ENCODE results near the gene AMT.

The AMT gene

GRCh38 chr3:49388289-49388820 lies 33.9 kb downstream of the AMT start:
- TF ChIP-seq CTCF (IDR thresholded peaks at IDR 0.05) = no peak
- Histone ChIP-seq H3K4me3 (no peak overlapping the region), H3K27ac (no peak overlapping the region)
- no peak for DNase-seq (ENCODE audit: low spot score)

GRCh38 chr3:49387721-49388120 lies 34.6 kb downstream of the AMT start:
- no peak for TF ChIP-seq CTCF (IDR thresholded peaks at IDR 0.05)
- DNase-seq (ENCODE audit: low spot score) = no peak
- H3K4me3 ChIP-seq = no peak overlapping the region
- no peak overlapping the region for H3K27ac ChIP-seq

- peak overlapping the region in 1 of 2 donors; percentile 54 for H3K27ac ChIP-seq
These were observed 36.1 kb downstream of the AMT start for GRCh38 chr3:49386056-49386756.

GRCh38 chr3:49385617-49386016 lies 36.7 kb downstream of the AMT start:
- H3K4me3 ChIP-seq = no peak overlapping the region
- no peak for TF ChIP-seq CTCF (IDR thresholded peaks at IDR 0.05)
- no peak overlapping the region for H3K27ac ChIP-seq
- no peak for DNase-seq (ENCODE audit: low spot score)

More at GRCh38 chr3:49386056-49386756, 36.1 kb downstream of the AMT start:
- no peak for DNase-seq (ENCODE audit: low spot score)
- H3K4me3 ChIP-seq = peak overlapping the region; percentile 12
- TF ChIP-seq CTCF (IDR thresholded peaks at IDR 0.05) = no peak

GRCh38 chr3:49383387-49383786 lies 38.9 kb downstream of the AMT start:
- Histone ChIP-seq H3K4me3 (no peak overlapping the region), H3K27ac (no peak overlapping the region)
- DNase-seq (ENCODE audit: low spot score) = no peak
- TF ChIP-seq CTCF (IDR thresholded peaks at IDR 0.05) = no peak

GRCh38 chr3:49378249-49378895 lies 43.9 kb downstream of the AMT start:
- DNase-seq (ENCODE audit: low spot score) = peak; percentile 77
- no peak for TF ChIP-seq CTCF (IDR thresholded peaks at IDR 0.05)
- peak overlapping the region; percentile 37 for H3K4me3 ChIP-seq
- H3K27ac ChIP-seq = peak overlapping the region in 1 of 2 donors; percentile 66
